Right renal pelvis (tissue), 4 donors: Measurements from ENCODE around the gene SORBS2. TPM values are rescaled to one million over a fixed set of nuclear protein-coding genes. Genes with fewer than 3 reads are reported as not detected.
A peak's percentile ranks its signal among the peaks of the same experiment; 100 is the strongest.

ENCODE experiments used
- DNase-seq, 4 donors: peaks; one replicate each; pipeline ENCODE4 v3.0.0-alpha.2; 2013; ENCODE audit warnings: low read depth in 4 of 4, low spot score in 3 of 4, missing footprints in 1 of 4
- polyA plus RNA-seq, 4 donors: library from polyadenylated mRNA; unstranded; fragments of 120-200 nt; gene quantifications; one replicate each; pipeline ENCODE4 v1.2.1, GENCODE V29; 2013; ENCODE audit not compliant: insufficient read length in 4 of 4

SORBS2 gene
- polyA plus RNA-seq, 4 donors: 68.7 to 80.9 (median 71.8) TPM

DNA sequence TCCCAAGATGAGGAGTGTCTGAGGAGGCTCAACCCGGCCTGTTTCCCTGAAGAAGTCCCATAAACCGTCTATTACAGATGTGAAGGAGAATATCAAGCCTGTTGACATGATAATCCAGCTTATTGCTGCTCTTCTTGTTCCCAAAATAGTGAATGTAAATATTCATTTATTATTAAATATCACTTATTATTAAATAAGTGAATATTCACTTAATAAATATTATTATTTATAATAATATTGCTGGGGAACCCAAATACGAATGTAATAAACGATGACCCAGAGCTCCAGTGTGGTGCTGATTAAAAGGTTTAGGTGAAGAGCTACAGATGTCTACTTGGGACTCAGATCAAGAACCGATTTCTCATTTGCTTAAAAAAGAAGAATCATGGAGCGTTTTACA, 23.8 kb upstream of the SORBS2 start:
- no peak for DNase-seq

DNA sequence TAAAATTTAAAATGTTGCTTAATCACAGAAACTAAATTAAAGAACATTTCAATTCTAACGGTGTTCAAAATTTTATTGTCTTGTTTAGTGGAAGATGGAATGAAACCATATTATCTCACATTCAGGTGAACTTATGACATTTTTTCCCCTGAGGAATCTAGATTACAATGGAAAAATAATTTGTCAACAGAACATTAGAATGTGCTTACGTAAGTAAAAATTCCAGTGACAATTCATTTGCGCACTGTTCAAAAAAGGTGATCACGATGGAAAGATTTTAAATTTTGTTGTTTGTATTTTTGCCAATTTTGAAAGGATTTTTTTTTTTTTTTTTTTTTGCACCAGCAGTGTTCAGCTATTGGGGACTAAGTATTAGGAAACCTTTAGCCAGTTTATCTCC, 23.3 kb upstream of the SORBS2 start:
- DNase-seq: no peak

DNA sequence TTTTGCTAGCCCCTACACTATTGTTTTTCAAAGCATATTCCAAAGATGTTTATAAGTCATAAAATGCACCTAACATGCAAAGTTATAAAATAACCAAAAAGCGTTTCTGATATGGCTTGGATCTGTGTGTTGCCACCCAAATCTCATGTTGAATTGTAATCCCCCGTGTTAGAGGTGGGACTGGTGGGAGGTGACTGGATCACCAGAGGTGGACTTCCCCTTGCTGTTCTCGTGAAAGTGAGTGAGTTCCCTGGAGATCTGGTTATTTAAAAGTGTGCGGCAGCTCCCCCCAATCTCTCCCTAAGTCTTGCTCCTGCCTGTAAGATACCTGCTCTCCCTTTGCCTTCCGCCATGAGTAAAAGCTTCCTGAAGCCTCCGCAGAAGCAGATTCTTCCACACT, 22.8 kb upstream of the SORBS2 start:
- DNase-seq: no peak

DNA sequence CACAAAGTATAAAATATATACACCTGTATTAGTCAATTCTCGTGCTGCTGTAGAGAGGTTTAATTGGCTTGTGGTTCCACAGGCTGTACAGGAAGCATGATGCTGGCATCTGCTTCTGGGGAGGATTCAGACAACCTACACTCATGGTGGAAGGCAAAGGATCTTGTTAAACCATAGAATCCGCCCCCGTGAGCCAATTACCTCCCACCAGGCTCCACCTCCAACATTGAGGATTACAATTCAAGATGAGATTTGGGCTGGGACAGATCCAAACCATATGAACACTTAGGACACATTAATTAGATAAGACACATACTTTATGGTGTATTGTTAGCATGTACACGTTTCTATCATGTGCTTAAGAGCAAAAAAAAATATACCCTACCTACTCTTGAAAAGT, 22.1 kb upstream of the SORBS2 start:
- DNase-seq: no peak

DNA sequence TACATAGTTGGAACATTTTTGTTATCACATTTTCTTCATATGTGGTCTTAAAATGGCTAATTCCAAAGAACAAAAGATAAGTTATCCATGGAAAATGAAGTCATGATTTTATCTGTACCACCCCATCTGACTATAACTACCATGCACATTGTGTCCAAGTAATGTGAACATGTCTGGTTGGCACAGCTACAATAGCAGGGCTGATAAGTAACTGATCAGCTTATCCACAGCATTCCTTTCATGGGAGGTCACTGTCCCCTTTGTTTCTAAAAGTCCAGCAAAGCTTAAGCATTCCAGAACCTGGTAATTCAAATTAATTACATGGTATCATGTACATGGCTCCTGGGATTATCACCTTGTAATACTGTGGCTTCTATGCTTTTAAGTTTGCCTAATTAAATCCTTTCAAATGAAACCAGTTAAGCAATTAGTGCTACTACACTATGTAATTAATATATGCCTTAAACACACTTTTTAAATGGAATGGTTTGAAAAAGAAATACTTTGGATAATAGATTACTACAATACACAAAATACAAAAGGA, 21.1 kb upstream of the SORBS2 start:
- no peak for DNase-seq

DNA sequence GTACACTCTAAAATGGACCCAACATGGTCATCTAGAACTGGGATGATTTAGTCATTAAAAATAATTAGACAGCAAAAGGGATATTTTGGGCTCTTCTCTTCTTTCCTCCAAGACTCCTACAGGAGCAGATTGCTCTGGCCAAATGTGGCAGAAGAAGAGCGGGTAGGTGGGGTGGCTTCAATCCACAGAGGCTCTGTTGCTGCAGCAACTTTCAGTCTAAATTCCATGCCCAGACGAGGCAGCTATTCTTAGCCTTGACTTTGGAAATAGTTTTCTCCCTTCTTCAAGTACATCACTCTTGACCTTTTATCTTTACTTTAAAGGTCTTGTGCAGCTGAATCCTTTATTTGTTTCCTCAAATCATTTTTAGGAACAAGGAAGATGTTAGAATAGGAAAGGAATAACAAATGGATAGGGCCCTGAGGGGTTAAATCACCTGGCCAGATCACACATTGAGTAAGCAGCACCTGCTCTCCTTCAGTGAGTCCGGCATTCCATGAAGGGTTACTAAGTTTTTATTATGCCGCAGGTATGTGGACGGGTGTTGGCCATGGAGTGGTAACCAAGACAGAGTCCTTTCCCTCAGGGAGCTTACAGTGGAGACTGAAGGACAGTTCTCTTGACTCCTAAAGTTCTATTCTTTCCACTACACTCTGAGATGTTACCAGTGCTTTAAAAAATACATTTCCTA, 19.3 kb upstream of the SORBS2 start:
- no peak for DNase-seq

DNA sequence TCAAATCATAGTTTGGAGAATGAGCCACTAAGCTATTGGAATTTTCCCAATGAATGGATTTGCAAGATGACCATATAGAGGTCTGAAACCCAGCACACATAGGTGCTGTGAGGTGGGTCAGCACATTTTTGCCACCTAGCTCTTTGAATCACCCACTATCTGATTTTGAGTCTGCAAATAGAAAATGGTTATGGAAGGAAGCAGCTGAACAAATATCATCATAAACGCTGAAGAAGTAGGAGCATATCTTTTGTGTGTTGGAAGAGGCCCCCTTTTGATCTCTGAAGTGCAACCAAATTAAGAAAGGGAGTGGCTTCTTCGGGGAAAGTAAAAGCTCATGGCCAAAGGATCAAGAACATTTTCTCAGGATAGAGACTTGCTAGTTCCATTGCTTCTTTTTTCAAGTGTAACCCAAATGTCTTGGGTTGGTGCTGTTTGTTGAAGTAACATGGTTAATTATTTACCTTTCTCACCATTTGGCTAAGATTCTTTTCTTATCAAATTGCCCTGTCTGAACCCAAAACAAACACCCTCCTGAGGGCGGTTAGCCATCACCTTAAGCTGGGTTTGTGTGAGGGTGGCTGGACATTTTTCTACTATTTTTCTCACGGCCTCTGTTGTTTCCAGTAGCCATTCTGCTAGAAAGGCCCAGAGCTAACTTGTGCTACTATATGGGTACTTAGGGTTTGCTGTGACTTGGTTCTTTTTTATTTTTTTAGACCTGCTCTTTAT, 18.4 kb upstream of the SORBS2 start:
- DNase-seq: no peak

DNA sequence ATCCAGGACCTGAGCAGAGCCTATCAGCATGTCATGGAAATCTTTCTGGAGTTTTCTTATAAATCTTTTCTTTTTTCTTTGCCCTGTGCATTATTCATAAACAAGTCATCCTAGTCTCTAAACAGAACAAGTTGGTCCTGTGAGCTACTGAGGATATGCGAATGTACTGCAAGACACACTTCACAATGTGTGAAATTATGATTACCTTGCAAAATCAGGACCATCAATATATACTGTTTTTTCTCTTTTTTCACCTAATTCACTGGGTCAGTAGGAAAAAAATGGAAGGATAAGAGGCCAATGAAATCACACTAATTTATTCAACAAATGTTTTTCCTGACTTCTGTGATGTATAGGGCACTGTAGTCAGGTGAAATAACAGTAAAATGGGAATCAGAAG, 14.4 kb upstream of the SORBS2 start:
- DNase-seq: no peak

DNA sequence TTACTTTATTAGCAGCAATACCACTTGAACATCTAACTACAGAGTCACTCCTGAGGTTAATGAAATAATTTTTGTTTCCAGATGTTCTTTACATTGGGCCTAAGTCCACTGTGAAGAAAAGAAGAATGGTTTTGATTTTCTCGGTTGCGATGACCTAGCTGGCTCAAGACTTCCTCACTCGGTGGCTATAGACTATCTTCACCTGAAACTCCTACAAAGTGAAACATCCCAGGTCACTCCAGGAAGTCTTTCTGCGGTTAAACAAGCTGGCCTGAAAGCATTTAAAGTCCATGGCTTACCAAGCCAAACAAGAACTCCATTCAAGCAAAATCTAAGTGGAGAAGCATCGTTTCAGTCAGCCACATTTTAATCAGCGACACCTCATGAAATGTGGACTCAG, 13.7 kb upstream of the SORBS2 start:
- no peak for DNase-seq

DNA sequence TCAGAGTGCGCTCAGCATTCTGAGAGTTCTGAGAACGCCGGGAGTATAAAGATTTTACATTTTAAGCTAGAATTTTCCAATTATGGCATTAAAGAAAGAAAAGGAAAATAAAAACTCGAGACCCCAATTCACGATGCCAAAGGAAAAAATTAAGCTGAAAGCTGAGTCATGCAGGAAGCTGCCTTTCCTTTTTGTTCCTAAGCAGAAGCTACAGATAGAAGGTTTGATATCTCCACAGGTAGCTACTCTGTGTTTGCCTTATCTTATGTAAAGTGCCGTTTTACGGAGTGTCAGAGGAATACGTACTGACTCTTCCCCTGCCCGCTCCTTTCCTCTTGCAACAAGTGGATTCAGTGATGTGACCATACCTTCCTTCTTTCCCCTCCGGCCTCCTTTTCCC, 10.8 kb upstream of the SORBS2 start:
- DNase-seq: no peak

DNA sequence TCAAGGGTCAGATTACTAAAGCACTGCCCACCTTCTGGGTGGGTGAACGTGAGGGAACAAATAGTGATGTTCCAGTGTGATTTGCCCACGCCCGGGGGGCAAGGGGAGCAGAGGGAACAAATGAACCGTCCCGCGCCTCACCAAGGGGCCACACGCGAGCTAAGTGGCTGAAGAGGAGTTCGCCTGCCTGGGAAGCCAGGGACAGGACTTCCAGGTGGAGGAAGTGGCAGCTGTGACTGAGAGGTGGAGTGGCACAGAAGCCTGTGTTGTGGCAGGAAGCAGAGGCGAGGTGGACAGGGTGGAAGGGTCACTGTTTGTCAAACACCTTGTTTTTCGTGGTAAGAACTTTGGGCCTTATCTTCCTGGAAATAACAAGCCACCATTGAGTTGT, 9.0 kb upstream of the SORBS2 start:
- no peak for DNase-seq

DNA sequence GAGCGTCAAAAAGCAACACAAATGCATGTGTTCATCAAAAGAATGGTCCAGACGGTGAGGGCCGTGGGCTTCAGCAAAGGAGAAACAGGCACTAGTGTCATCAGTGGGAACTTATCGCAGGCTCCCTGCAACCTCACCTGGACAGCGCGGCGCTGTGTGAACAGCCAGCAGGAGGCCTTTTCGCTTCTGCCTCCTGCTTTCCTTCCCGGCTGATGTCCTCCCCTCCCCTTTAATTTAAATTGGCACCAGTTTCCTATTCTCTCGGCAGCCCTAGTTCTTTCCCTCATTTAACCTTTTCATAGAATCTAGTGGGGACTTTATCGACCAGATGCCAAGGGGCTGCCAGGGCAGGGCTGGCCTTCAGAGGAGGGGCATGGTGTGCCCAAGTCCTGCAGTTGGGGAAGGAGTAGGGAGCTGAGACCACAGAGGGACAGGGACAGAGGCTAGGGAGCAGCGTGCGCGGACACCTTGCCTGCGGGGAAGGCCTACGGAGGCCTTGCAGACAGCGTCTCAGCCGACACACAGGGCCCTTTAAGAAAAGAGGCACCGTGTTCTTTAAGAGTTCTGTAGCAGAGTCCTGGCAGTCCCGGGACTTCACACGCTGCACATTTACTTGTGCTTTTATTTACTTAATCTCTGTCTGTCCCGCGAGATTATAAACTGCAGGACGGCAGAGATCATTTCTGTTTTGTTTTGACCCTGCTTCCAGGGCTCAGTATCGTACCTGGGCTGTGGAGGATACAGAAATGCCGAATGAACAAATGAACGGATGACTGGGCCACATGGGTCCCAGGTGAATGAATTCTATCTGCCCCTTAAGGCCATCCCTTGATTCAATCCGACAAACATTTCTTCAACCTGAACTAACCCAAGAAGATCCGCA, 8.4 kb upstream of the SORBS2 start:
- DNase-seq: no peak

DNA sequence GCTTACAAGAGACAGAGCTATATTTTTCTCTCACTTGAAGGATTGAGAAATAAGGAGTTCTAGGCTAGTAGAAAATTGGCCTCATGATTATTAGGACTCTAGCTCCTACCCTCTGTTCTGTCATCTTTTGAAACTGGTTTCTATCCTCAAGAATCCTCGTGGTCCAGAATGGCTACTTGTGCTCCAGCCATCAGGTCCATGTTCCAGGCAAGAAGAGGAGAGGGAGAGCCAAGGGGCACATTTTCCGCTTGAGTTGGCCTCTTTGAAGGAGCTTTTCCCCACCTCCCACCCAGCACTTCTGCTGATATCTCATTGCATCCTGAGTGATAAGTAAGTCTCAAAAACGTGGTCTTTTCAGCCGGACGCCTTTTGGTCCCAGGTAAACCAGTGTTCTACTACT, 7.2 kb upstream of the SORBS2 start:
- DNase-seq: no peak

DNA sequence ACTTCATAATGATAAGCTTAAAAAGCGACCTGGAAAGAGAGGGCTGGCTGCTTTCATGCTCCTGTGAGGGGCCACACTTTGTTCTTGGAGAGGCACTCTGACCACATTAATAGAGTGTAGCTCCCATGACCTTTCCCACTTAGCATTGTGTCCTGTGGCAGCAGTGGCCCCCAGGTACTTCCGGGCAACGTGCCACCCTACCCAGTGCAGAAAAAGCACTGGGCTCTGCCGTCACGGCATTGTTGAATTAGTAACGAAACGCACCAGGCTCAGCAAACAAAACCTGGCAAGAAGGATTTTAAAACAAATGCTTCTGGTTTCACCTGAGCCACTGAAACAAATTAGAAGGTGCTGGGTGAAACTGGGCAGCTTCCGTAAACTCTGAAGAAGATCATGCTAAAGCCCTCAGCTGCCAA, 5.4 kb upstream of the SORBS2 start:
- DNase-seq: no peak

DNA sequence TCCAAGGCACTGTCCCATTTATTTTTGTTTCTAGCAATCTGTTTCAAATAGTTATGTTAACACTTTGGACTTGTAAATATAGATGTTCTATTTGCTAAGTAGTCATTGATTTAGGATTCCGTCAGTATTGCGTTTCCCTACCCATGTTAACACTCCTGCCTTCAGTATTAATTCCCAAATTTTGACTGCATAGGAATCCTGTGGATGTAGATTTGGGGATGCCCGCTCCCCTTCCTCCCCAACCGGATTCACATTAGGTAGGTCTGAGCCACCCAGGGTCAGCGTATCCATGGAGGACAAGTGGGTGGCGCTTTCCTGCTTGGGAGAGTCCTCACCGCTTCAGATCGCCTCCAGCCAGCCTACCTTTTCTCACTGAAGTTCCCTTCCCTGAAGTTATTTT, 1.1 kb upstream of the SORBS2 start:
- DNase-seq: no peak

DNA sequence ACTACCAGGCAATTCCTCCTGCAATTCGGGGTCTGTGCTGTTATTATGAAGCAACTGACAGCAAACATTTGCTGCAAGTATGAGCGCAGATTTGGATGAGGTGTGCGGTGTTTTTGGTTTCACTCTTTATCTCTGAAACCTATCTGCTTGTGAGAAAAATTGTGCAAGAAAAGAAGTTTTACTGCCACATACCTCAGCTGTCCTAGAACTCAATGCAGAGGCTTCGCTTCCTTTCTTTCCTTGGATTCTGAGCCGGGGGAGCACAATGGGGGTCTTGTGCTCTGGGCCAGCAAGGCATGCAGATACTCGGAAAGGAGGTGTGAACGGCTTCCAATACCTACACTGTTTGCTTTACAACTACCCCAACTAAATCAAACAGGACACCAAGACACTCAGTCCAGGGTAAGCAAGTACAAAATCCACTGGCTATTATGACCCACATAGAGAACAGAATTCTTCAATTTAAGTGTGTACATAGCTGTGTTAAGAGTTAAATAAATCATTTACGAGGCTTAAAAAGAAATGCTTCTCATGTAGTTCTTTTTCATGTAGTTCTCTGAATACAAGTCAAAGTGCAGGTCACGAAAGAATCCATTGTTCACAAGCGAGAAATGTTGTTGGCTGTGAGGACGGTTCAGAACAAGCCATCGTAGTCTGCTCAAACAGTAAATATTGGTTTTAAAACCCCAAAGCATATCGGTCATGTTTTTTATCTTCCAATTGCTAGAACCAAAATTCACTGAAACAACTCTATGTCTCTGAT, 1.1 kb downstream of the SORBS2 start:
- DNase-seq: peak in 1 of 4 donors; percentile 29

DNA sequence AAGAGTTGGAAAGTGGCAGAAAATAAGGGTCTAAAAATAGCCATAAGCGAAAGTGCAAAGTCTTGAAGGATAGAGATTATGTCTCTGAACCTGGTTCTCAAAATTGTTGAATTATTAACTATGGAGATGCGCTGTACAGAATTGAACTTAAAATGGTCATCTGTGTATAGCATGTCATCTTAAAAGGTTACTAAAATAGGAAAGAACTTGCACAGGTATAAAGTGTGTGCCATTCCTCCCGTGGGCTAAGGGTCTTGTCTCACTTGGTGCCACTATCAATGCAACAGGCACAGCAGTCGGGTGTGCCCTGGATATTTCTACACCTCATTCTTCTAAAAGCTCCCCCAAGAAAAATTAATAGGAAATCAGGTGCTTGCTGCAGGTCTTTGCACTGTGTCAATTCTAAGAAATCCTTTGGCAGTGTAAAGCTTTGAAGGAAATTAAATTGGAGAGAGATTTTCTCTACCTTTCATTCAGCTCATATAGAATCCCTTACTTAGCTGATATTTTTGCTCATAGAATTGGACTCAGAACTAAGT, 2.4 kb downstream of the SORBS2 start:
- DNase-seq: no peak

DNA sequence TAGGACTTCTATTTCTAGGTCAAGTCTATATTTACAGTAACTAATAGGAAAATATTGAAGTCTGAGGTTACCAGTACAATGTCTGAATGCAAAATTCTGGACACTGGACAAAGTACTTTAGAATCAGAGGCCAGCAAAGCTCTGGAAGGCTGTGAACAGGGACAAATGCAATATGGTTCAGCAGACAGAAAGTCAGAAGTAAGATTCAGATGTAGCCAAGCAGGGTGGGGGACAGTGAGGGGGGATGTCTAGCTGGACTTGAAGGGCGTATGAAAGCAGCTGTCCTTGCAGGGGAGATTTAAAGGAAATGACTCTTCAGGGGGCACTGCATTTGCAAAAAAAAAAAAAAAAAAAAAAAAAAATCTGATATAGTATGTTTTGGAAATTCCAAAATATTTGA, 2.9 kb downstream of the SORBS2 start:
- no peak for DNase-seq

DNA sequence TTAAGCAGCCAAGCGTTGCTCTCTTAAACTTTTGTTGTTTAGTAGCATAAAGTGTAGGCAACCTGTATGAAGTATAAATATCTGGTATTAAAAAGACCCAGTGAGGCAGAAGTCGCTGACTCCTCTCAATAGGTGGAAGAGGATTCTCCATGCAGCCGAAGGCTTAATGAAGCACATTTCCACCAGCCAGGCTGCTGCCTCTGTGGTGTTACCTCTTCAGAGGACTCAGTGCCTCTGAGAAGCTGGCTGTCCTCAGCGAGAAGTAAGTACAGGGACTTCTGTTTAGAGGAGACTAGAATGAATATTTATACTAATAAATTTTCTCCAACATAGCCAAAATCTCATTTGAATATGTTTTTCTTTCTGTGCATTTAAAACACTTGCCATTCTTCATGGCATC, 6.0 kb downstream of the SORBS2 start:
- no peak for DNase-seq

DNA sequence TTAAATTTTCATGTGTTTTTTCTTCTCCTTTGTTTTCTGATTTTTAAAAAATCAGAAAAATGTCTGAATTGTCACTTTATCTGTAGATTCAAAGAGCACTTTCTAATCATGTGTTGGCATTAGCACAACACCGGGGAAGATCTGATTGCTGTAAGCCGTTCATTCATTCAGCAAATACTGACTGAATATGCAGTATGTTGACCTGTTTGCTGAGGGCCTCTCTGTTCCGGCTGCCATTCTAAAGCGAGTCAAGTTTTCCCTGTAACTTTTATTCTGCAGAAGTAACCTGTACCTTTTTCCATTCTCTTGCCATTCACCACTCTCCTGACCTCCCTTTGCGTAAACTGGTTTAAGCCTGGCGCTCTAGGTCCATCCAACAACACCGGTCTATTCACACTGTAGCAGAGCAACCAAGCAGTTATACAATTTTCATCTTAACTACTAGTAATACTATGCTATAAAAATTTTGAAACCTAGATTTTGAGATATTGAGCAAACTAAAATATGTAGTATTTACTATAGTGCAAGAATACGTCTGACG, 6.7 kb downstream of the SORBS2 start:
- no peak for DNase-seq
